OCI-LY1 (cell line): ENCODE measurements around the gene LMBR1L.
A peak's percentile ranks its signal among the peaks of the same experiment; 100 is the strongest.

Experiments
- H2AFZ ChIP-seq: fragments of 200-600 bp; sonication (generic), shearing (Covaris generic); 2 replicates; pipeline ENCODE4 v1.6.0; 2014; ENCODE audit warnings: antibody characterized with exemption, mild to moderate bottlenecking, low read length
- H3F3A ChIP-seq: fragments of 200-600 bp; sonication (generic), shearing (Covaris generic); 2 replicates; pipeline ENCODE4 v1.6.0; 2014; ENCODE audit warnings: mild to moderate bottlenecking, antibody characterized with exemption, low read length, moderate library complexity; ENCODE audit not compliant: insufficient read depth
- H3K27ac ChIP-seq: fragments of 200-600 bp; sonication (generic); 2 replicates; pipeline ENCODE4 v1.5.1; 2014; ENCODE audit warnings: low read length, mixed run types, mild to moderate bottlenecking, low read depth; ENCODE audit not compliant: poor library complexity, severe bottlenecking
- H3K27me3 ChIP-seq: fragments of 200-600 bp; sonication (generic); 2 replicates; pipeline ENCODE4 v1.6.0; 2014; ENCODE audit warnings: antibody characterized with exemption, mild to moderate bottlenecking, low read length, moderate library complexity; ENCODE audit not compliant: insufficient read depth
- H3K36me3 ChIP-seq: fragments of 200-600 bp; sonication (generic); 2 replicates; pipeline ENCODE4 v1.6.1; 2014; ENCODE audit warnings: mild to moderate bottlenecking, antibody characterized with exemption, low read length, moderate library complexity, mixed read lengths; ENCODE audit not compliant: insufficient read depth
- H3K4me1 ChIP-seq: fragments of 200-600 bp; sonication (generic); 2 replicates; pipeline ENCODE4 v1.5.1; 2014; ENCODE audit warnings: mild to moderate bottlenecking, low read length, moderate library complexity; ENCODE audit not compliant: insufficient read depth, severe bottlenecking
- H3K4me2 ChIP-seq: fragments of 200-600 bp; sonication (generic), shearing (Covaris generic); 2 replicates; pipeline ENCODE4 v1.6.1; 2014; ENCODE audit warnings: low read length
- H3K4me3 ChIP-seq: fragments of 200-600 bp; sonication (generic); 2 replicates; pipeline ENCODE4 v1.5.1; 2014; ENCODE audit warnings: low read length, low read depth, mild to moderate bottlenecking, mixed read lengths; ENCODE audit not compliant: poor library complexity, severe bottlenecking
- H3K79me2 ChIP-seq: fragments of 200-600 bp; shearing (Covaris generic); 2 replicates; pipeline ENCODE4 v1.6.1; 2016; ENCODE audit warnings: mixed run types, low read length, mixed read lengths; ENCODE audit not compliant: insufficient read depth
- H3K9ac ChIP-seq: fragments of 200-600 bp; sonication (generic), shearing (Covaris generic); 2 replicates; pipeline ENCODE4 v1.6.1; 2014; ENCODE audit warnings: mild to moderate bottlenecking, low read length, mixed read lengths
- H3K9me2 ChIP-seq: fragments of 200-600 bp; sonication (generic), shearing (Covaris generic); 2 replicates; pipeline ENCODE4 v1.6.1; 2014; ENCODE audit warnings: low read depth, mild to moderate bottlenecking, low read length, mixed read lengths
- H3K9me3 ChIP-seq: fragments of 200-600 bp; shearing (Covaris generic); 2 replicates; pipeline ENCODE4 v1.6.1; 2014; ENCODE audit warnings: low read length, mixed read lengths
- H4K20me1 ChIP-seq: fragments of 200-600 bp; sonication (generic), shearing (Covaris generic); 2 replicates; pipeline ENCODE4 v1.6.0; 2016; ENCODE audit warnings: mild to moderate bottlenecking, low read length; ENCODE audit not compliant: insufficient read depth
- EZH2 ChIP-seq: fragments of 200-600 bp; sonication (generic), shearing (Covaris generic); IDR thresholded peaks from 2 replicates; pipeline ENCODE4 v1.8.0; 2017; ENCODE audit warnings: borderline replicate concordance, mixed run types, mild to moderate bottlenecking, antibody characterized with exemption, low read length, moderate library complexity, mixed read lengths
- TF ChIP-seq, protein P1 (sequence below): fragments of 200-600 bp; sonication (generic), shearing (Covaris generic); IDR thresholded peaks from 2 replicates; pipeline ENCODE4 v1.5.1; 2017; ENCODE audit warnings: mild to moderate bottlenecking, antibody characterized with exemption, low read length, moderate library complexity, mixed read lengths

Gene LMBR1L

DNA sequence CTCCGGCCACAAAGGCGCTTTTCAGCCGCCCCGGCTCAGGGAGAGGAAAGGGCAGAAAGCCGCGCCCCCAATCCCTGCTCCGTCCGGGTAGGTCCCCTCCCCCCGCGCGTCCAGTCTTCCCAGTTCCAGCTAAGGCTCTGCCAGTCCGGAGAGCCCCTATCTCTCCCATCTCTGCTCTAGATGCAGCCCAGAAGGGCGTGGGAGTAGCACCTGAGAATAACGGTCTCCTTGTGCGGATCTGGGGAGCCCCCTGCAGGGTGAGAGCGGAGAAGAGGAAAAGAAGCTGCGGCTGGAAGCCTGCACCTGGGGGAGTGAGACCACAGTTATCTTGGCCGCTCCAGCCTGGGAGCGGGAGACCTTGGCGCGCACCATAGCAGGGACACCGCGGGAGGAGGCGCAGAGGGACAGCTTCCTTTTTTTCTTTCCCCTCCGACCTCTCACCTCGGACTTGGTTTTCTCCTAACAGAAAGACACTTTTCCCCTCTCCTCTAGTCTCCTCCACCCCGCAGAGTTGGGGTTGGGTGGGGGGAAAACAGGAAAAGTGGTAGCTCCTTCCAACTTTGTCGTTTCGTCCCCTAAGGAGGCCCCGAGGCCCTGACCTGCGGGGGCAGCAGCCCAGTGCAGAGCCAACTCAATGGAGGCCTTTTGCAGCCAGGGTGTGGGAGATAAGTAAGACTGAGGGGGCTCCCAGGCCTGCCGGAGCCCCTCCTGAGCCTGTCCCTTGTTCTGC lies 18.4 kb downstream of the LMBR1L start:
- H3K4me3 ChIP-seq = no peak overlapping the region

DNA sequence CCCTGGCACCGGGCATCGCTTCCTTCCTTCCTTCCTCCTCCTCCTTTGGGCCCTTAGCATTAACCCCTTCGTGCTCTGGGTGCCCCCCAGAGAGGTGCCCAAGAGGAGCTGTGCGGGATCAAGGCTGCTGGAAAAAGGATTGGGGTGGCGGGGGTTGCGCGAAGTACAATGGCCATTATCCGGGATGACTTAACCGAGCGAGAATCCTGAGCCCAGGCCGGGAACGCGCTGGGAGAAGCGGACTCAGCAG lies 18.9 kb downstream of the LMBR1L start:
- Histone ChIP-seq H3K27ac (no peak overlapping the region), H4K20me1 (no peaks in the 10 kb centered on the region), H3K9me3 (no peaks in the 10 kb centered on the region), H3K9ac (no peak overlapping the region), H3K36me3 (peaks cover 6% of the 10 kb centered on the region; the same call in 1 of the 2 replicates), H3K9me2 (no peaks in the 10 kb centered on the region), H3K79me2 (no peaks in the 10 kb centered on the region), H3K4me3 (no peak overlapping the region), H3F3A (no peaks in the 10 kb centered on the region), H2AFZ (no peak overlapping the region), H3K27me3 (no peaks in the 10 kb centered on the region; the same call in none of the 2 replicates), H3K4me2 (no peak overlapping the region), H3K4me1 (peaks cover 27% of the 10 kb centered on the region)
- no peak for TF ChIP-seq EZH2
- TF ChIP-seq, protein P1, sequence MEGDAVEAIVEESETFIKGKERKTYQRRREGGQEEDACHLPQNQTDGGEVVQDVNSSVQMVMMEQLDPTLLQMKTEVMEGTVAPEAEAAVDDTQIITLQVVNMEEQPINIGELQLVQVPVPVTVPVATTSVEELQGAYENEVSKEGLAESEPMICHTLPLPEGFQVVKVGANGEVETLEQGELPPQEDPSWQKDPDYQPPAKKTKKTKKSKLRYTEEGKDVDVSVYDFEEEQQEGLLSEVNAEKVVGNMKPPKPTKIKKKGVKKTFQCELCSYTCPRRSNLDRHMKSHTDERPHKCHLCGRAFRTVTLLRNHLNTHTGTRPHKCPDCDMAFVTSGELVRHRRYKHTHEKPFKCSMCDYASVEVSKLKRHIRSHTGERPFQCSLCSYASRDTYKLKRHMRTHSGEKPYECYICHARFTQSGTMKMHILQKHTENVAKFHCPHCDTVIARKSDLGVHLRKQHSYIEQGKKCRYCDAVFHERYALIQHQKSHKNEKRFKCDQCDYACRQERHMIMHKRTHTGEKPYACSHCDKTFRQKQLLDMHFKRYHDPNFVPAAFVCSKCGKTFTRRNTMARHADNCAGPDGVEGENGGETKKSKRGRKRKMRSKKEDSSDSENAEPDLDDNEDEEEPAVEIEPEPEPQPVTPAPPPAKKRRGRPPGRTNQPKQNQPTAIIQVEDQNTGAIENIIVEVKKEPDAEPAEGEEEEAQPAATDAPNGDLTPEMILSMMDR = no peak

More for the DNA sequence above, 18.4 kb downstream of the LMBR1L start:
- Histone ChIP-seq H4K20me1 (no peaks in the 10 kb centered on the region), H3K9me2 (no peaks in the 10 kb centered on the region), H3K4me1 (peaks cover 27% of the 10 kb centered on the region), H3F3A (no peaks in the 10 kb centered on the region), H3K27ac (no peak overlapping the region), H3K9ac (no peak overlapping the region), H3K4me2 (no peak overlapping the region), H3K36me3 (peaks cover 11% of the 10 kb centered on the region), H2AFZ (no peak overlapping the region), H3K27me3 (no peaks in the 10 kb centered on the region; the same call in none of the 2 replicates), H3K9me3 (no peaks in the 10 kb centered on the region), H3K79me2 (no peaks in the 10 kb centered on the region)
- TF ChIP-seq, protein P1 = peak; percentile 33; the same call in 1 of the 2 replicates
- no peak for TF ChIP-seq EZH2

DNA sequence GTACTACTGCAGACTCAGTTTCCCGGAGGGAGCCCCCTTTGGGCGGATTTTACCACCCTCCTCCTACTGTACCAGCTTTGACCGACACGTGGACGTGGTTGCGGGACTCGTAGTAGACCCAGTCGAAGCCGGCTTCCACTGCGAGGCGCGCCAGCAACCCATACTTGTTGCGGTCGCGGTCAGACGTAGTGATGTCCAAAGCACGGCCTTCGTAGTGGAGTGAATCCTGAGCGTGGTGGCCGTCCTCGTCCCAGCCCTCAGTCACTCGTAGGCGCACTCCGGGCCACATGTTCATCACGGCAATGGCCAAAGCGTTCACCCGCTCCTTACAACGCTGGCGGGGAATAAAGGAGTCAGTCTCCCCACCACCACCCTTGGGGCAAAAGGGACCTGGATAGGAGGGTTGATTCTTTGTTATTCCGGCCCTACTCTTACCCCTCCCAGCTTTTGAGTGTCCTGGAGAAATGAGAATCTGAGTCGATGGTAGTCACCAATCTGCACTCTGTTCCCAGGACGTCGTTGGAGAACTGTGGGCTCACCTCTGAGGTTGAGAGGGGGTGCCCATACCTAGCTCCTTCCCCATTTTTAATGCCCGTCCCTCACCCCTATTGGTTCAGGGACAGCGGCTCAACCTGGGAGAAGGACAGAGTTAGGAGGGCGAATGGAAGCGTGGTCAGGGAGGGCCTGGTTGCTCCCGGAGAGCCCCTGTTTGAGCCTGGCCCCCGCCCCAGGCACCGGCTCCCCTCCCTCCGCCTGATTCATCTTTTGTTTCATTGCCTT lies 19.4 kb downstream of the LMBR1L start:
- H3K9me3 ChIP-seq = no peaks in the 10 kb centered on the region
- H2AFZ ChIP-seq = no peak overlapping the region
- no peaks in the 10 kb centered on the region; the same call in none of the 2 replicates for H3K27me3 ChIP-seq

More for the DNA sequence above, 19.4 kb downstream of the LMBR1L start:
- Histone ChIP-seq H3K4me3 (no peak overlapping the region), H3K36me3 (peaks cover under 1% of the 10 kb centered on the region; the same call in 1 of the 2 replicates), H3K4me1 (peaks cover 27% of the 10 kb centered on the region), H3K27ac (no peak overlapping the region), H3K9me2 (no peaks in the 10 kb centered on the region), H3K4me2 (no peak overlapping the region), H3K9ac (no peak overlapping the region), H3K79me2 (no peaks in the 10 kb centered on the region), H3F3A (no peaks in the 10 kb centered on the region), H4K20me1 (no peaks in the 10 kb centered on the region)
- no peak for TF ChIP-seq EZH2
- TF ChIP-seq, protein P1 = no peak
